HCT116 (cell line): ENCODE data around the gene TIAM2. TPM values are rescaled to one million over a fixed set of nuclear protein-coding genes. Genes with fewer than 3 reads are reported as not detected.

Experiments
- ATAC-seq: fragments of 200-7000 bp; cut with Tn5 transposase; 2 replicates; pipeline ENCODE4 v1.9.1; 2020; ENCODE audit warnings: mild to moderate bottlenecking, moderate library complexity
- BruUV-seq: library from RNA; stranded (reverse); fragments of 400-500 nt; replicated peaks from 2 replicates; lab custom pipeline; 2021; lab: Mats Ljungman, UMichigan
- CTCF ChIA-PET: fragments of 300-600 bp; sonication (Branson Sonifier 250); formaldehyde crosslinking; loops from one replicate; lab custom pipeline; 2021; ENCODE audit warnings: antibody characterized with exemption; lab: Charles Lee
- POLR2A ChIA-PET: fragments of 300-600, 350-600 bp; sonication (Branson Sonifier 250); formaldehyde crosslinking; loops from one replicate; lab custom pipeline; 2021; ENCODE audit warnings: antibody characterized with exemption; lab: Charles Lee
- RAD21 ChIA-PET, 2 experiments: fragments of 300-600 bp; sonication (Branson Sonifier 250); formaldehyde crosslinking; loops; one replicate each; lab custom pipeline; 2023; ENCODE audit warnings: low total read pairs in 2 of 2; ENCODE audit not compliant: uncharacterized antibody in 2 of 2, unreplicated experiment in 2 of 2, low non-redundant PET in 1 of 2; lab: Charles Lee
- DNase-seq: peaks from one replicate; pipeline ENCODE4 v3.0.0-alpha.2; 2010; ENCODE audit warnings: low read depth, low spot score
- H2AFZ ChIP-seq: fragments of 200-600 bp; shearing (Covaris generic), sonication (generic); 2 replicates; pipeline ENCODE4 v1.6.1; 2017; ENCODE audit warnings: low read depth, mixed run types, mixed read lengths, antibody characterized with exemption, low read length; ENCODE audit not compliant: poor library complexity, severe bottlenecking
- H3K27ac ChIP-seq: 2 replicates; pipeline ENCODE4 v1.5.1; 2012; ENCODE audit warnings: low read depth, low read length
- H3K27me3 ChIP-seq: fragments of 200-600 bp; sonication (generic); 2 replicates; pipeline ENCODE4 v1.6.1; 2016; ENCODE audit warnings: mixed run types, low read length, mixed read lengths; ENCODE audit not compliant: insufficient read depth
- H3K36me3 ChIP-seq, 2 experiments: fragments of 200-500 bp in 1 of 2; fragments of 200-600 bp in 1 of 2; sonication (Bioruptor generic) in 1 of 2; sonication (generic) in 1 of 2; 2 replicates each; pipeline versions ENCODE4 v1.5.1 to v1.6.1; 2014 to 2016; ENCODE audit warnings: low read length in 2 of 2, inconsistent platforms in 1 of 2, mixed read lengths in 1 of 2, mixed run types in 1 of 2; ENCODE audit not compliant: insufficient read depth in 2 of 2, control insufficient read depth in 1 of 2
- H3K4me1 ChIP-seq, 2 experiments: fragments of 200-600 bp in 1 of 2; sonication (generic) in 1 of 2; 2 replicates each; pipeline versions ENCODE4 v1.5.1 to v1.6.1; 2012 to 2017; ENCODE audit warnings: low read length in 2 of 2, inconsistent platforms in 1 of 2, mild to moderate bottlenecking in 1 of 2, mixed read lengths in 1 of 2, mixed run types in 1 of 2, moderate library complexity in 1 of 2; ENCODE audit not compliant: insufficient read depth in 2 of 2, control insufficient read depth in 1 of 2
- H3K4me2 ChIP-seq: fragments of 200-600 bp; sonication (generic); 2 replicates; pipeline ENCODE4 v1.6.1; 2017; ENCODE audit warnings: mixed run types, low read length, mixed read lengths
- H3K4me3 ChIP-seq, 2 experiments: fragments of 200-600 bp in 1 of 2; sonication (generic) in 1 of 2; replicated peaks in 1 of 2; 2 replicates each; pipeline ENCODE4 v1.5.1; 2011 to 2016; ENCODE audit warnings: low read length in 2 of 2, control low read depth in 1 of 2, low read depth in 1 of 2, mild to moderate bottlenecking in 1 of 2, mixed read lengths in 1 of 2, mixed run types in 1 of 2
- H3K79me2 ChIP-seq: fragments of 200-600 bp; sonication (generic); 2 replicates; pipeline ENCODE4 v1.6.1; 2017; ENCODE audit warnings: mild to moderate bottlenecking, mixed run types, low read length, moderate library complexity, mixed read lengths; ENCODE audit not compliant: insufficient read depth
- H3K9ac ChIP-seq: fragments of 200-600 bp; sonication (generic); 2 replicates; pipeline ENCODE4 v1.6.1; 2016; ENCODE audit warnings: low read length, mixed read lengths
- H3K9me2 ChIP-seq: fragments of 200-600 bp; sonication (generic), shearing (Covaris generic); 2 replicates; pipeline ENCODE4 v1.6.1; 2017; ENCODE audit warnings: mixed run types, mild to moderate bottlenecking, moderate library complexity; ENCODE audit not compliant: insufficient read depth
- H3K9me3 ChIP-seq, 2 experiments: fragments of 200-500 bp in 1 of 2; fragments of 200-600 bp in 1 of 2; sonication (Bioruptor generic) in 1 of 2; sonication (generic) in 1 of 2; 2 replicates each; pipeline ENCODE4 v1.6.1; 2014 to 2017; ENCODE audit warnings: low read length in 2 of 2, mixed read lengths in 2 of 2, inconsistent platforms in 1 of 2, low read depth in 1 of 2, mild to moderate bottlenecking in 1 of 2, mixed run types in 1 of 2, moderate library complexity in 1 of 2; ENCODE audit not compliant: control insufficient read depth in 1 of 2, insufficient read depth in 1 of 2
- H4K20me1 ChIP-seq: fragments of 200-600 bp; sonication (generic), shearing (Covaris generic); 2 replicates; pipeline ENCODE4 v1.6.1; 2017; ENCODE audit warnings: mixed run types, mild to moderate bottlenecking, moderate library complexity; ENCODE audit not compliant: insufficient read depth
- CBX3 ChIP-seq: IDR thresholded peaks from 2 replicates; pipeline ENCODE4 v1.6.1; 2012; ENCODE audit warnings: low read depth
- CTCF ChIP-seq, 3 experiments: fragments of 200-600 bp in 1 of 3; sonication (generic) in 1 of 3; IDR thresholded peaks in 2 of 3; conservative IDR thresholded peaks in 1 of 3; 2 replicates each; pipeline ENCODE4 v1.5.1; 2012 to 2017; ENCODE audit warnings: low read depth in 2 of 3, low read length in 2 of 3, antibody characterized with exemption in 1 of 3, borderline replicate concordance in 1 of 3, control low read depth in 1 of 3, mild to moderate bottlenecking in 1 of 3, mixed read lengths in 1 of 3, mixed run types in 1 of 3, moderate library complexity in 1 of 3; ENCODE audit not compliant: insufficient read depth in 1 of 3
- ELF1 ChIP-seq: IDR thresholded peaks from 2 replicates; pipeline ENCODE4 v1.6.1; 2012; ENCODE audit warnings: low read depth, borderline replicate concordance
- FOSL1 ChIP-seq: IDR thresholded peaks from 2 replicates; pipeline ENCODE4 v1.6.1; 2012; ENCODE audit warnings: low read depth
- RAD21 ChIP-seq: IDR thresholded peaks from 2 replicates; pipeline ENCODE4 v1.6.1; 2012; ENCODE audit warnings: low read depth, mild to moderate bottlenecking
- REST ChIP-seq: IDR thresholded peaks from 2 replicates; pipeline ENCODE4 v1.6.1; 2012; ENCODE audit warnings: low read depth
- SIN3A ChIP-seq: IDR thresholded peaks from 2 replicates; pipeline ENCODE4 v1.6.1; 2012; ENCODE audit warnings: low read depth
- SRF ChIP-seq: IDR thresholded peaks from 2 replicates; pipeline ENCODE4 v1.6.1; 2012; ENCODE audit warnings: low read depth
- intact Hi-C: fragments of 100-400 bp; cut with micrococcal nuclease; formaldehyde crosslinking; loops from 2 replicates; pipeline ENCODE4 v1.10.0; 2022
- total RNA-seq: library from RNA; stranded (reverse); gene quantifications from one replicate; pipeline ENCODE4 v1.2.1, GENCODE V29; 2021; ENCODE audit not compliant: unreplicated experiment

Gene TIAM2
- total RNA-seq, 1 experiment from 2014 or later = 9.4 TPM

GRCh38 chr6:154989448-154989847 is 5.7 kb upstream of the TIAM2 start:
- Histone ChIP-seq H2AFZ (no peak overlapping the region), H3K4me1 (peaks cover 11% of the 10 kb centered on the region in 2 experiments), H3K36me3 (no peaks in the 10 kb centered on the region), H3K4me3 (no peak overlapping the region), H3K9me2 (no peaks in the 10 kb centered on the region), H3K27me3 (no peaks in the 10 kb centered on the region), H3K27ac (no peak overlapping the region), H3K4me2 (no peak overlapping the region), H3K9me3 (no peaks in the 10 kb centered on the region), H3K79me2 (no peaks in the 10 kb centered on the region), H4K20me1 (no peaks in the 10 kb centered on the region), H3K9ac (no peak overlapping the region)
- CTCF ChIA-PET = no interaction called here
- RAD21 ChIA-PET = no interaction called here
- TF ChIP-seq CTCF (IDR thresholded peaks at IDR 0.05 in 2 of 3, conservative IDR thresholded peaks at IDR 0.05 in 1 of 3; ENCODE audit: borderline replicate concordance in 1 of 3, insufficient read depth in 1 of 3, low read depth in 2 of 3, low read length in 2 of 3) (no peak), SRF (no peak), RAD21 (no peak), FOSL1 (no peak), SIN3A (no peak), REST (no peak), CBX3 (no peak), ELF1 (no peak)
- BruUV-seq = no TSS peak
- intact Hi-C loops = no loop called here
- POLR2A ChIA-PET = no interaction called here
- DNase-seq = no peak
- ATAC-seq = no peak
